Liver (tissue), 9 donors: ENCODE data around the gene LIG1. TPM values are rescaled to one million over a fixed set of nuclear protein-coding genes. Genes with fewer than 3 reads are reported as not detected.
A peak's percentile ranks its signal among the peaks of the same experiment; 100 is the strongest.

ENCODE experiments used
- DNase-seq: peaks from one replicate; pipeline ENCODE4 v3.0.0-alpha.2; 2017; ENCODE audit warnings: low spot score
- H3K27ac ChIP-seq, 2 donors: one replicate each; pipeline ENCODE4 v1.7.0; 2013; ENCODE audit warnings: inconsistent platforms in 2 of 2, low read length in 2 of 2, control low read depth in 1 of 2, low read depth in 1 of 2, mild to moderate bottlenecking in 1 of 2
- H3K27me3 ChIP-seq, 4 donors: one replicate each; pipeline versions ENCODE4 v1.6.1 to v1.7.0; 2013; ENCODE audit warnings: low read length in 3 of 4, inconsistent platforms in 1 of 4, mild to moderate bottlenecking in 1 of 4, moderate library complexity in 1 of 4; ENCODE audit not compliant: control insufficient read depth in 4 of 4, insufficient read depth in 4 of 4
- H3K36me3 ChIP-seq, 4 donors: one replicate each; pipeline versions ENCODE4 v1.6.1 to v1.7.0; 2013; ENCODE audit warnings: low read length in 3 of 4, mild to moderate bottlenecking in 3 of 4, low read depth in 1 of 4, moderate library complexity in 1 of 4; ENCODE audit not compliant: control insufficient read depth in 4 of 4, insufficient read depth in 3 of 4
- H3K4me1 ChIP-seq, 4 donors: one replicate each; pipeline versions ENCODE4 v1.6.1 to v1.7.0; 2013; ENCODE audit warnings: low read length in 3 of 4, mild to moderate bottlenecking in 3 of 4, moderate library complexity in 1 of 4; ENCODE audit not compliant: control insufficient read depth in 4 of 4, insufficient read depth in 4 of 4
- H3K4me3 ChIP-seq, 3 donors: one replicate each; pipeline versions ENCODE4 v1.6.1 to v1.7.0; 2013; ENCODE audit warnings: low read length in 3 of 3, control low read depth in 1 of 3, low read depth in 1 of 3, mild to moderate bottlenecking in 1 of 3
- H3K9ac ChIP-seq, 2 donors: one replicate each; pipeline ENCODE4 v1.7.0; 2013; ENCODE audit warnings: low read length in 2 of 2, mild to moderate bottlenecking in 2 of 2, moderate library complexity in 2 of 2, control low read depth in 1 of 2, low read depth in 1 of 2
- H3K9me3 ChIP-seq, 4 donors: one replicate each; pipeline versions ENCODE4 v1.6.1 to v1.7.0; 2013; ENCODE audit warnings: low read length in 3 of 4; ENCODE audit not compliant: control insufficient read depth in 4 of 4
- CTCF ChIP-seq: fragments of 150-350 bp; IDR thresholded peaks from 2 replicates; pipeline ENCODE4 v1.5.1; 2017; ENCODE audit warnings: improper control_type of control experiment, low read depth, low read length; ENCODE audit not compliant: missing input control
- EGR1 ChIP-seq, 2 donors: IDR thresholded peaks; 2 replicates each; pipeline ENCODE4 v1.6.1; 2016 to 2018; ENCODE audit warnings: antibody characterized with exemption in 2 of 2, low read depth in 2 of 2
- FOXA1 ChIP-seq: IDR thresholded peaks from 2 replicates; pipeline ENCODE4 v1.6.1; 2016; ENCODE audit warnings: antibody characterized with exemption
- FOXA2 ChIP-seq: IDR thresholded peaks from 2 replicates; pipeline ENCODE4 v1.6.1; 2016; ENCODE audit warnings: antibody characterized with exemption
- GABPA ChIP-seq, 2 donors: IDR thresholded peaks in 1 of 2; conservative IDR thresholded peaks in 1 of 2; 2 replicates each; pipeline ENCODE4 v1.6.1; 2016; ENCODE audit warnings: antibody characterized with exemption in 2 of 2, mild to moderate bottlenecking in 1 of 2, moderate library complexity in 1 of 2
- HNF4A ChIP-seq, 2 donors: conservative IDR thresholded peaks; 2 replicates each; pipeline ENCODE4 v1.6.1; 2016; ENCODE audit warnings: antibody characterized with exemption in 2 of 2, mild to moderate bottlenecking in 2 of 2
- HNF4G ChIP-seq: IDR thresholded peaks from 2 replicates; pipeline ENCODE4 v1.6.1; 2016; ENCODE audit warnings: antibody characterized with exemption
- JUND ChIP-seq, 2 donors: IDR thresholded peaks; 2 replicates each; pipeline ENCODE4 v1.6.1; 2016; ENCODE audit warnings: antibody characterized with exemption in 2 of 2
- MAX ChIP-seq: IDR thresholded peaks from 2 replicates; pipeline ENCODE4 v1.6.1; 2016; ENCODE audit warnings: antibody characterized with exemption
- NR2F2 ChIP-seq: IDR thresholded peaks from 2 replicates; pipeline ENCODE4 v1.6.1; 2016; ENCODE audit warnings: antibody characterized with exemption
- RAD21 ChIP-seq, 2 donors: IDR thresholded peaks; 2 replicates each; pipeline ENCODE4 v1.6.1; 2016; ENCODE audit warnings: antibody characterized with exemption in 2 of 2, mild to moderate bottlenecking in 2 of 2
- REST ChIP-seq: IDR thresholded peaks from 2 replicates; pipeline ENCODE4 v1.6.1; 2016; ENCODE audit warnings: antibody characterized with exemption, mild to moderate bottlenecking
- RXRA ChIP-seq, 2 donors: IDR thresholded peaks; 2 replicates each; pipeline ENCODE4 v1.6.1; 2017 to 2018; ENCODE audit warnings: antibody characterized with exemption in 2 of 2, mild to moderate bottlenecking in 1 of 2
- SP1 ChIP-seq: IDR thresholded peaks from 2 replicates; pipeline ENCODE4 v1.6.1; 2018; ENCODE audit warnings: antibody characterized with exemption, mild to moderate bottlenecking
- TAF1 ChIP-seq: conservative IDR thresholded peaks from 2 replicates; pipeline ENCODE4 v1.6.1; 2016; ENCODE audit warnings: antibody characterized with exemption, mild to moderate bottlenecking
- YY1 ChIP-seq: IDR thresholded peaks from 2 replicates; pipeline ENCODE4 v1.6.1; 2016; ENCODE audit warnings: antibody characterized with exemption, mild to moderate bottlenecking
- ZBTB33 ChIP-seq: IDR thresholded peaks from 2 replicates; pipeline ENCODE4 v1.6.1; 2016; ENCODE audit warnings: antibody characterized with exemption
- WGBS: extraction: QIAGEN DNeasy Blood & Tissue Kit; methylation state at CpG from one replicate; pipeline ENCODE4 v1.1.7; 2013; 5-methylcytosine and 5-hydroxymethylcytosine counted together
- polyA plus RNA-seq, 2 donors: library from polyadenylated mRNA; stranded (reverse) in 1 of 2; unstranded in 1 of 2; fragments of 200-250 nt in 1 of 2; fragments of >200 nt in 1 of 2; fragmentation: Nextera tagmentation in 1 of 2; extraction: Ambion mirVana in 1 of 2; gene quantifications; one replicate each; pipeline versions ENCODE4 v1.2.1 to v1.2.3, GENCODE V29; 2013 to 2015
- total RNA-seq, 2 donors: library from RNA; depleted of rRNA; stranded (reverse); fragments of >200 nt; gene quantifications; one replicate each; pipeline ENCODE4 v1.2.3, GENCODE V29; 2014
- TF ChIP-seq, protein P1 (sequence below): IDR thresholded peaks from 2 replicates; pipeline ENCODE4 v1.6.1; 2016; ENCODE audit warnings: antibody characterized with exemption
- donor health status: healthy.
- donor health status: healthy.
- donor health status: healthy.
- donor health status: healthy.
- donor health status: healthy.

LIG1 gene
- total and polyA plus RNA-seq, 4 donors, result 6.3 to 61.5 (median 7.1) TPM

DNA sequence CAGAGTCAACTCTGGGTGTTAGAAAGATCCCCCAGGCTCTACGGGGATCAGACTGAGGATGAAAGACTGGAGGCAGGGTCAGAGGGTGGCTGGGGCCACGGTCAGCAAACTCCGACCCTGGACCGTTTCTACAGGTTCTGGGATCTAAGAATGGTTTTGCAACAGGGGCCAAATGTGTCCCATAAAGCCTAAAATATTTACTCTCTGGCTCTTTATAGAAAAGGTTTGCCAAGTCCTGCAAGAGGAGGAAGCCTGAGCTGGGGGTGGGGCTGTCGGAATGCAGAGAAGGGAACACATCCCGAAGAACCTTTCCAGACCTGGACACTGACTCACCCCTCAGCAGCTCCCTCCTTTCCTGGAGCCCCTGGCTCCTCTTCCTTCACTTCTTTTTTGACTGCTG, 20.7 kb downstream of the LIG1 start (continued):
- TF ChIP-seq ZBTB33 (no peak), SP1 (peak; percentile 38), RXRA (IDR thresholded peaks at IDR 0.05) (peak; percentile 90 to 96)

DNA sequence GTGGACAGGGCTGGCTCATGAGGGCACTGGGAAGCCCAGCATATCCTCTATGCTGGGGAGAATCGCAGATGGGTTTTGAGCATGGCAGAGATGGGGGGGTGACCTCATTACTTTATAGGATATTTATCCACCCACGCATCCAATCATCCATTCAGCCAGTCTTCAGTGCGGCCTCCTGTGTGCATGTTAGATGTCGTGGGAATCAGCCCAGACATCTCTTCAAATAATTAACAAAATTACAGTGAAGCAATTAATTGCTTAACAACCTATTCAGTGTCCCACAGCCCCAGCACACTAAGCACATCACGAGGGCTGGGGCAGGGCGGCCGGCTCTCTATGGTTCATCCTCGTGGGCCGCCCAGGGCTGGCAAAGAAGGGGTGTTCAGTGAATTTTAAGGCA, 21.6 kb downstream of the LIG1 start:
- no peaks in the 10 kb centered on the region for H3K27me3 ChIP-seq
- H3K4me3 ChIP-seq, result no peak overlapping the region
- H3K27ac ChIP-seq, result no peak overlapping the region
- no peak overlapping the region for H3K9ac ChIP-seq
- H3K36me3 ChIP-seq, result peaks cover 0 to 3% (median under 1%) of the 10 kb centered on the region in 4 donors
- H3K4me1 ChIP-seq, result peaks cover 8 to 32% (median 31%) of the 10 kb centered on the region in 4 donors
- H3K9me3 ChIP-seq, result no peaks in the 10 kb centered on the region
- no peak for TF ChIP-seq HNF4G
- no peak for TF ChIP-seq MAX
- TF ChIP-seq ZBTB33, result no peak
- no peak for TF ChIP-seq YY1
- TF ChIP-seq NR2F2, result no peak
- TF ChIP-seq FOXA1, result no peak
- TF ChIP-seq FOXA2, result no peak
- TF ChIP-seq TAF1, result no peak
- TF ChIP-seq EGR1 (IDR thresholded peaks at IDR 0.05; ENCODE audit: low read depth in 2 of 2), result no peak
- TF ChIP-seq CTCF, result no peak
- no peak for TF ChIP-seq JUND (IDR thresholded peaks at IDR 0.05)
- no peak for TF ChIP-seq SP1
- TF ChIP-seq RXRA (IDR thresholded peaks at IDR 0.05), result no peak
- no peak for TF ChIP-seq GABPA (IDR thresholded peaks at IDR 0.05 in 1 of 2, conservative IDR thresholded peaks at IDR 0.05 in 1 of 2)
- TF ChIP-seq RAD21 (IDR thresholded peaks at IDR 0.05), result no peak
- TF ChIP-seq, protein P1, sequence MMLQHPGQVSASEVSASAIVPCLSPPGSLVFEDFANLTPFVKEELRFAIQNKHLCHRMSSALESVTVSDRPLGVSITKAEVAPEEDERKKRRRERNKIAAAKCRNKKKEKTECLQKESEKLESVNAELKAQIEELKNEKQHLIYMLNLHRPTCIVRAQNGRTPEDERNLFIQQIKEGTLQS, result no peak
- no peak for TF ChIP-seq HNF4A (conservative IDR thresholded peaks at IDR 0.05)
- no peak for TF ChIP-seq REST
- no peak for DNase-seq
- 87% methylated on average over 9 of the region's 9 CpGs for WGBS
